HG03159 (cell line): ENCODE data around the gene ACTN1.

Source experiments
- ATAC-seq: cut with Tn5 transposase; IDR thresholded peaks from one replicate; pipeline ENCODE4 v1.9.1; 2021; ENCODE audit warnings: mild to moderate bottlenecking, moderate library complexity; ENCODE audit not compliant: unreplicated experiment

ACTN1 gene

DNA sequence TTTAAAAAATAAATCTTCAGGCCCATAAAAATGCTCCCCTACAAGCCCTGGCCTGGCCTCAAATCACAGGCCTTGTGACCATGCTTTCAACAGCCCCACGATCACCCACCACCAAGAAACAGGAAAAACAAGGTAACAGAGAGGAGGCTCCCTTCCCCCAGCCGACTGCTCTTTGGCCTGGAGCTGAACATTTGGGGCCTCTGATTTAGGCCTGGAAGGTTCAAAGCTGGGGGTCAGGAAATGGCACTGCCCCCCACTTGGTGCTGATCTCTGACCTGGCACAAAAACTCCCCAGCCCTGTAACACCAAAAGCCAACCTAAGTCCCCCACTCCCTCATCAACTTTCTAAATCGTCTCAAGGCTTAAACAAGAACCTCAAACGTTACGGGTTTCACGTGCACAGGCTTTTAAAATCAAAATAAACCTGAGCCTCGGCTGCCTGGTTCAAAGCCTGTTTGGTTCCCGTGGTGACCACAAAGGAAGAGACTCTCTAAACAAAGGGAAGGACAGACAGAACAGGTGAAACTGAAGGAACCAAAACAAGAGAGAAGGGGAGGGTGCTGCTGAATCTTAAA is 9.0 kb downstream of the ACTN1 start:
- no peak for ATAC-seq

- no peak for ATAC-seq
Observed at GRCh38 chr14:68969278-68970033, 9.6 kb downstream of the ACTN1 start.

- ATAC-seq = no peak
Observed at GRCh38 chr14:68968721-68969120, 10.4 kb downstream of the ACTN1 start.

DNA sequence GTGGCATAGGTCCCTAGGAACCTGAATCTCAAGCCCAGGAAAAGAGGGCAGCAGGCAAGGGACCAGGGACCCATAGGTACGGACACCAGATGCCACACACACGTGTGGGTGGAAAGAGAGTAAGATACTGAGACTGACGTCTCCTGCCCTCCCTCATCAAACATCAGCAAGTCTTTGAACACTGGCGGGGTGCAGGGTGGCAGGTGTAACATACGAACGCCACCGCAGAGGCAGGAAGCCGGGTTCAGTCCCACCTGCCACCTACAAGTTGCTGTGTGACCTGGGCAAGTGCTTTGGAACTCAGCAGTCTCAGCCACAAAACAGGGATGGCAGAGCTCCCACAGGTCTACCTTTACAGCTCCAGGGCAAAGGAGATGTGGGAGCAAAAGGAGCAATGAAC is 11.1 kb downstream of the ACTN1 start:
- no peak for ATAC-seq

DNA sequence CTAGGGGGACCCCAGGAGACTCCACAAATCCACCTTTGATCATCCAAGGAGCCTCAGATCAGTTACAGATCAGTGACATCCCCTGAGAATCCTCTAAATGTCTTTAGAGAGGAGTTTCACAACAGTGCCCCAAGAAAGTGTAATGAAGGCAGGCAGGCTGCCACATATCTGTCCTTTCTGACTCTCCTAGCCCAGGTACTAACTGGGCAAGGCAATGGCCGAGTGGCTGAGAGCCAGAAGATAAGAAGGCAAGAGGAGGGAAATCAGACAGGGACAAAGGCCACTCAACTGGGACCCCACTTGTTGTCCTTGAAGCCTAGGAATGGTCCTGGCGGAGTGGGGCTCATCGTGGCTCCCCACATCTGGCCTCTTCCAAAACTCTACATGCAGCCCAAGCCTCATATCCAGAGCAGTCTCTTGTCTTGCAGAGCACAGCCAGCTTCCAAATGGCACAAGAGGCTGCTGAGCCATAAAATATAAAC is 11.6 kb downstream of the ACTN1 start:
- ATAC-seq = no peak

DNA sequence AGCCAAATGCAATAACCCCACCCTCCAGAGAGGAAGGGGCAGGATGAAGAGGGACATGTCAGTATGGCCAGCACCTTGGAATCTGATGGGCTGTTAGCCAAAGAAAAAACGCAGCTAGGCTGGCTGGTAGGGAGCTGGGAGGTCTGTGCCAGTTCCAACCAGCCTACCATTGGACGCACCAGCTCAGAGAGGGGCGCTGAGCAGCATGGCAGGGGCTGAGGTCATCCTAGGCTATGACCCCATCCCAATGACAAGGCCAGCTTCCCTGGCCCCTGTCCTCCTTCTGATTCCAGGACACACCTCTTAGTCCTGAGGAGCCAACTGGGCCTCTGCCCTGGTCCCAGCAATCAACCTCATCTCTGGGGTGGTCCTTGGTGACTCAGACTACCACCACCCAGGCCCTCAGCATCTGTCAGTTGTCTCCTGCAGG is 12.2 kb downstream of the ACTN1 start:
- ATAC-seq = no peak

DNA sequence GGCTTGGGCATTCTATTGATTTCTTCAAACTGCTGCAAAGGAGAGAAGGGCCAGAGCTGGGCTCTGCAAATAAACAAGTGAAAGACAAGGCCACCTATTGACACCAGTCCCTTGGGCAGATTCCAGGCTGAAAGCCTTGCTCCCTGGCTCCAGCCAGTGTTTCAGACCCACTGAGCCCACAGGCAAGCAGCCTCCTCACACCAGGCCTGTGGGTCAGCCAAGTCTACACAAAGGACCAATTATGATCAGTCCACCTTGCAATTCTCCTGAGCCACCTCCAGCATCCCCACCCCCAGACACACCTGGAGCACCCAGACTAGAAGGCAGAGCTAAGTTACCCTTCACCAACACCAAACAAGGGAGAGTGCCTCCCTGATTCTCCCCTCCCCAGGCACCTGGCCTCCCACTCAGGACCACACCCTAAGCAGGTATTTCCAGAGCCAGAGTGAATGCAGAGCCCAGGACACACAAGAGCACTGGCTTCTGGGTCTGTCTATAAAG is 13.8 kb downstream of the ACTN1 start:
- ATAC-seq = no peak

GRCh38 chr14:68964300-68965093 is 14.6 kb downstream of the ACTN1 start:
- no peak for ATAC-seq

DNA sequence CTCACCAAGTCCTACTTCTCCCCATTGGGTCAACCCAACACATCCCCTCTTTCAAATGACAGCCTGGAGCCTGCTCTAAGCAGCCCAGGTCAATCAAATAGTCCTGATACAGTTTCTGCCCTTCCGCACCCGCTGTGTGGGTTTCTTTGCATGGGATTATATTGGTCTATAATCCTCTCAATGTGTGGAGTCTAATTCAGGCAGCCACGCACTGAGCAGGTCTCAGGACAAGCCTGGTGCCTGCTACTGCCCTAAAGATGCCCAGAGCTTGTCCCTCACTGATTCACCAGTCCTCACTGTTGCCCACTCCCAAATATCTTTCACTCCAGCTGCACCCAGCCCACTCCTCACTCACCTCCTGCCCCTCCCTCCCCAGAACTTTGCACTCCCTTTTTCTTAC is 16.4 kb downstream of the ACTN1 start:
- ATAC-seq = no peak

- ATAC-seq = no peak
Observed at GRCh38 chr14:68961781-68962584, 17.1 kb downstream of the ACTN1 start.

DNA sequence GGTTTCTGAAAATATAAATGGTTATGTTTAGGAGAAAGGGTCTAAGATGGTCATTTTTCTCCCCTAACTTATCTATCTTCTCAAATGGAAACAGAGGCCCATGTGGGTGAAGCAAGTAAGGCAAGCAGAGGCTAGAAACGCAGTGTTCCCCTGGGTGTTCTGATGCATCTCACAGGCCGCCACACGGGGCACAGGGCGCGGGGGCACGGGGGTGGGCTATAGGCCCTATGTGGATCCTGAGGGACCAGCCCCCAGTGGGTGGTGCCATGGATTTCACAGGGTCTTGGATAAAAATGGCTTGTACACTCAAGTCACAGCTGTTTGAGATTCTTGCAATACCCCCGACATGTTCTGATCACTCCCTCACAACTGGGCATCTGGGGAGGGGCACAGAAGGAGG is 17.7 kb downstream of the ACTN1 start:
- no peak for ATAC-seq

- no peak for ATAC-seq
Observed at GRCh38 chr14:68960123-68960522, 19.0 kb downstream of the ACTN1 start.

DNA sequence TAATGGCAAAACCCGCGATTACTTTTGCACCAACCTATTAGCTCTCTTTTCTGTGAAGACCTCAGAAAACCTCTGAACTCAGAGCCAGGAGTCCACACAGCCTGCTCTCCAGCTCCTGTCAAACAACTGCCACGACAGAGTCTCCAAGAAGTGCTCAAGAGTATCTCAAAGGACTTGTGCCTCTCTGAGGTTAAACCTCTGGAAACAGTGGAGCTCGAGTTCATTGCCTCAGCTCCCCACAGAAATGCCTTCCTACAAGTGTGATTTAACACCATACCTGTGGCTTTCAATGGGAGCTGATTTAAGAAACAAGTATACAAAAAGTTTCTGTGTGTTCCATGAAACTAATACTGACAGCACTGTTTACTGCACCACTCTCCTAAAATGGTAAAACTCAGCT is 20.1 kb downstream of the ACTN1 start:
- no peak for ATAC-seq

- no peak for ATAC-seq
Observed at GRCh38 chr14:68958553-68958952, 20.5 kb downstream of the ACTN1 start.

GRCh38 chr14:68957775-68958174 is 21.3 kb downstream of the ACTN1 start:
- no peak for ATAC-seq

- no peak for ATAC-seq
Observed at GRCh38 chr14:68956724-68957123, 22.4 kb downstream of the ACTN1 start.

DNA sequence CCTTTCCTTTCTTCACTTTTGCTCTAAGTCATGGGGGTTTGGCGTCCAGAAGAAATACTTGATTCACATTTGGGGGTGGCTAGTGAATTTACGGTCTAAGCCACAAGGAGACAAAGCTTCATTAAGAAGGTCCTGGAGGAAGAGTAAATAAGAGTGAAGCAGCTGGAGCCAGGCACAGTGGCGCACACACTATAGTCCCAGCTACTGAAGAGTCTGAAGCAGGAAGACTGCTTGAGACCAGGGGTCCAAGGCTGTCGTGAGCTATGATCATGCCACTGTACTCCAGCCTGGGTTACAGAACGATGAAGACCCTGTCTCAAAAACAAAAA is 23.3 kb downstream of the ACTN1 start:
- no peak for ATAC-seq

DNA sequence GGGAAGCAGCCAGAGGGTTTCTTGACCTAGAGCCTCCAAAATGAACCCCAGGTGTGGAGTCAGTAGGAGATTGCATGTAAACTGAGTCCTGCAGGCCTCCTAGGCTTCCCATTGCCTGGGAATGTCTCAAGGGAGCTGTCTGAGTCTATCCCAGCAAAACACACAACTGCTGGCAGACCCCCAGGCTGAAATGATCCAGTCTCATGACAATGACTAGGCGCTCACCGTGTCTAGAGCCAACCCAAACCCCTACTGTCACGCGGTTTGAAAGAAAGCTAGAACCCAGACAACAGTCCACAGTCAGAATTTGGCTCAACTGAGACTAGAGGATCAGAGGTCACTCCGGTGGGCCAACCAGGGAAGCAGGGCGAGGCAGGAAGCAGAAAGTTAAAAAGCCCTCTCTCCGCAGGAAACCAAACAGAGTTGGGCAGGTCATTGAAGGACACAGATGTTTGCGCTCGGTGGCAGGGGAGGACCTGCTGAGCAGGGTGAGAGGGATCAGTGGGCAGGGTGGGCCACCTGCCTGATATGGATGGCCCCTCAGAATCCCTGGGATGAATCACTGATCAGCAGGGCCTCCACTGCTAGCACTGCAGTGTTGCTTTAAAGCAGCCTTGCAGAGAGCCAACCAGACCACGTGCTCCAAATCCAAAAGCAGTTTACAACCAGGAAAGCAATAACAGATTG is 23.8 kb downstream of the ACTN1 start:
- no peak for ATAC-seq

- ATAC-seq = no peak
Observed at GRCh38 chr14:68953196-68953555, 25.9 kb downstream of the ACTN1 start.

- ATAC-seq = no peak
Observed at GRCh38 chr14:68952531-68953195, 26.4 kb downstream of the ACTN1 start.
